22Rv1 (cell line): Measurements from ENCODE around the gene MACROH2A1.

ENCODE experiments used
- H3K27ac ChIP-seq: fragments of 450-650 bp; 2 replicates; pipeline ENCODE4 v1.5.1; 2017
- ZFX ChIP-seq: fragments of 450-650 bp; IDR thresholded peaks from 2 replicates; pipeline ENCODE4 v1.6.1; 2017; ENCODE audit warnings: antibody characterized with exemption, borderline replicate concordance
- TF ChIP-seq, protein P1 (sequence below): fragments of 450-650 bp; IDR thresholded peaks from 2 replicates; pipeline ENCODE4 v1.5.1; 2017; ENCODE audit warnings: mild to moderate bottlenecking

The MACROH2A1 gene

DNA sequence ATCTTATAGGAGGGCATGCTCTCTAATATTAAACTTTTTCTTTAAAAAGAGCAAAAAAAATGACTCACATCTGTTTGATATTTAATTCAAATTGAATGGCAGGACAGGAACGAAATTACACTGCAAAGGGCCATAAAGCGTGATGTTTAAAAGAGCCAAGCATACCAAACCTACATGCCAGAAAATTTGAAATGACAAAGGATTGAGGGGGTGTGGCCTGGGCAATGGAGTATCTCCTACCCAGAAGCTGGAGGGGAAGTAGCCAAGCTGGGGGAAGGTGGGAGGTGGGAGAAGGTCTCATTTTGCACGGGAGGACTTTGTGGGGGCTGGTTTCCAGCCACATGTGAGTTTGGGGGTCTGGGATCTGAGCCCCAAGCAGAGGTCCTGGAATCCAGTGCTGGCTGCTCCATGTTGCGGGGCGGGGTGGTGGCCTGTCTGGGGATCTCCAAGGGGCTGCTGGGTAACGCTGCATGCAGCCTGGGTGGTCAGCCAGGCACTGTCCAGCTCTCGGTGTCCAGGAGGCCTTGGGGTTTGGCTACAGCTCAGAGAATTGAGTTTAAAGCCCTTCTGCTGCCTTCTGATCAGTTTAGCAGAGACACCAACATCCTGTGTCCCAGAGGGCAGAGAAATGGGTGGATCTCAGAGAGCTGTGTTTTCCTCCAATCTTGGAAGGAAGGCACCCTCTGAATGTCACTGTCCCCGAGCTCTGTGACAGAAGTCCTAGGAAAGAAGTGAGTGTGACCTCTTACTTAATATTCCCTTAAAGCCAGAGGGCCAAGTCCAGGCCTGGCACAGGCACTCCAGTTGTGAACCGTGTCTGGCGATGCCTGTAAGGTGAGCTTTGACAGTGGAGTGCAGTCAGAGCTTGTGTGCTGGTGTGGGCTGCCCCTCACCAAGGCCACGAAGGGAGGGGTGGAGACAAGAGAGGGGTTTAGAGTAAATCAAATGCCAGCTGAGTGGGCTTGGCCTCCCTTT is 40.5 kb upstream of the MACROH2A1 start:
- H3K27ac ChIP-seq: no peak overlapping the region
- no peak for TF ChIP-seq ZFX
- TF ChIP-seq, protein P1, sequence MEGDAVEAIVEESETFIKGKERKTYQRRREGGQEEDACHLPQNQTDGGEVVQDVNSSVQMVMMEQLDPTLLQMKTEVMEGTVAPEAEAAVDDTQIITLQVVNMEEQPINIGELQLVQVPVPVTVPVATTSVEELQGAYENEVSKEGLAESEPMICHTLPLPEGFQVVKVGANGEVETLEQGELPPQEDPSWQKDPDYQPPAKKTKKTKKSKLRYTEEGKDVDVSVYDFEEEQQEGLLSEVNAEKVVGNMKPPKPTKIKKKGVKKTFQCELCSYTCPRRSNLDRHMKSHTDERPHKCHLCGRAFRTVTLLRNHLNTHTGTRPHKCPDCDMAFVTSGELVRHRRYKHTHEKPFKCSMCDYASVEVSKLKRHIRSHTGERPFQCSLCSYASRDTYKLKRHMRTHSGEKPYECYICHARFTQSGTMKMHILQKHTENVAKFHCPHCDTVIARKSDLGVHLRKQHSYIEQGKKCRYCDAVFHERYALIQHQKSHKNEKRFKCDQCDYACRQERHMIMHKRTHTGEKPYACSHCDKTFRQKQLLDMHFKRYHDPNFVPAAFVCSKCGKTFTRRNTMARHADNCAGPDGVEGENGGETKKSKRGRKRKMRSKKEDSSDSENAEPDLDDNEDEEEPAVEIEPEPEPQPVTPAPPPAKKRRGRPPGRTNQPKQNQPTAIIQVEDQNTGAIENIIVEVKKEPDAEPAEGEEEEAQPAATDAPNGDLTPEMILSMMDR: no peak

DNA sequence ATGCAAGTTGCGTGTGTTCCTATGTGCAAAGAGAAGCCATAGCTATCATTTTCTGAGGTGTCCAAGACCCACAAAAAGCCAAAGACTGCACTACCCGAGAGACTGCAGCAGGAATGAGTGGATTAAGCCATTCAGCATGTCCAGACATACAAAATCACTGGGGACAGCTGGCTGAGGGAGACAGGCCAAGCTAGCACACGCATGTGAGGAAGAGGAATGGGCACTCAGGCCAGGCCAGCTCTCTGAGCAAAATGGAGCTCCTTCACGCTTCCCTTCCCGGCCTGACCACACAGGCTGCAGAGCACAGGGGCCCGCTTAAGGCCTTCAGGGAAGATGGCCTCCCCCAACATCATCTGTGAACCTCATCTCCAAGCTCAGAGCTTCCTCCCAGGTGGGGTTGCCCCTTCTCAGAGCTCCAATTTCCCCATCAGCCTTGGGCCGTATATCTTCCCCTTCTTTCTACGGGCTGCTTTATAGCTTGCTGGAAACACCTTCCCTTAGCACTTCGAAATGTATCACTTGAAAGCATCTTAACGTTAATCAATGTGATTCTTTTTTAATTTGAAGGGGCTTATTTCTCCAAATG is 39.7 kb upstream of the MACROH2A1 start:
- TF ChIP-seq, protein P1: no peak
- no peak for TF ChIP-seq ZFX
- no peak overlapping the region for H3K27ac ChIP-seq

DNA sequence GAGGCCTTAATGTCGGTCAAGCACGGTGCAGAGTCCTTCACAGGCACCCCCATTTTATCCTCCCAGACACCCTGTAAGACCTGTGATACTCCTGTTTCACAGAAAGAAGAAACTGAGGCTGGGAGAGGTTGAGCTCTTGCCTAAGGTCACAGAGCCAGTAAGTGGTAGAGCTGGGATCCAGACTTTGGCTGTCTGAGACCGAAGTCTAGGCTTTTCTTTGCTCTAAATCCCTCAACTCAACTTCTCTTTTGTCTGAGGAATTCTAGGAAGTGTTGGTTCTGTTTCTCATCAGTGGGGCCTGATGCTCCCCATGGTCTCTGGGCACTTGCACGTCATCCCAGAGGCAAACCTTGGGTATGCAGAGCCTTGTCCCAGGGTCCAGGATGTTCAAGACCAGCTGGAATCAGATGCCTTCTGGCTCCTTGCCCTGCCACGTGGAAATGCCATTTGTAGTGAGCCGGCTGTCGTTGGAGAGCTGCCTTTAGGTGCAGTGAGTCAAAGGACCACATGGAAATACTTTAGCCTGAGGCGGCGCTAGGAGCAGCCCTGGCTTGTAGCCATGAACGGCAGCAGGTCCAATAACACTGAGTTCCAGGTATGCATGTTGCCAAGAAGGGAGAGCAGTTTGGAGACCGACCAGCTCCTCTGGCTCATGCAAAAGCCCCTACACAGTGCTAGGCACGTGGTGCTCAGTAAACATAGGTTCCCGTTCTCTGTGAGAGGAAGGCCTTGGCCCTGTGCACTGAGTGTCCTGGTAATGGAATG is 38.9 kb upstream of the MACROH2A1 start:
- no peak overlapping the region for H3K27ac ChIP-seq
- TF ChIP-seq, protein P1: no peak
- TF ChIP-seq ZFX: no peak

DNA sequence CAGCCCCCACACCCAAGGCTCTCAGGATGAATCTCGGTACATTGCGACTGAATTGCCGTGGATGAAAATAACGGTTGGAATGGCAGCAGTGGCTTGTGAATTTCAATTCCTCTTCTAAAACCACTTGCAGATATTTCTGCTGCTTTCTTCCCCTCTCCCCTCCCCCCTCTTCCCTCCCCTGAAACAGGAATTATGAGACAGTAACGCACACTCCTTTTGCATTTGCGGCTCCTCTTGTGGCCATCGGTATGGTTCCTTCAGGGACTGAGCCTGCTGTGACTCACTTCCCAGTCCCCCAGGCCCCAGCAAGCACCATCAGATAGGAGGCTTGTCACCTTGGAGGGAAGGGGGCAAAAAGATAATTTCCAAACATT is 38.4 kb upstream of the MACROH2A1 start:
- TF ChIP-seq ZFX: no peak
- TF ChIP-seq, protein P1: no peak
- H3K27ac ChIP-seq: no peak overlapping the region

DNA sequence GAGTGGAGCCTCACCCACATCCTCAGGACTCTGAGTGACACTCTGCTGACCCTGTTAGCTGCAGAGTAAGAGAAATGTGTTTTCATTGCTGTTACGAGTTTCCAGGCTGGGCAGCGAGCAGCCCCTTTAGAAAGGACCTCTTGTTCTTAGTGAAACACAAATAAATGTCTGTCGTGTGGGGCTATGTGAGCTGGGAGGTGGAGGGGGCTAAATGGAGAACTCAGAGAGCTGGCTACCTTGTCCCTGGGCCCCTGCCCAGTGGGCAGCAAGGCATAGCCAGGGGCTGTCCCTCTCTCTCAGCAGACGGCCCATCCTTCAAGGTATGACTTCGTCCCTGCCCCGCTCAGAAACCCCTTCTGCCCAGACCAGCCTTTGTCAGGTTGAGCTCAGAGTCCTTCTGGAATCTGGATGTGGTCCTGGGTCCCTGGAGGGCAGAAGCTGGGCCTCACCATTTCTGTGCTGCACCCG is 38.0 kb upstream of the MACROH2A1 start:
- H3K27ac ChIP-seq: no peak overlapping the region
- TF ChIP-seq ZFX: no peak

DNA sequence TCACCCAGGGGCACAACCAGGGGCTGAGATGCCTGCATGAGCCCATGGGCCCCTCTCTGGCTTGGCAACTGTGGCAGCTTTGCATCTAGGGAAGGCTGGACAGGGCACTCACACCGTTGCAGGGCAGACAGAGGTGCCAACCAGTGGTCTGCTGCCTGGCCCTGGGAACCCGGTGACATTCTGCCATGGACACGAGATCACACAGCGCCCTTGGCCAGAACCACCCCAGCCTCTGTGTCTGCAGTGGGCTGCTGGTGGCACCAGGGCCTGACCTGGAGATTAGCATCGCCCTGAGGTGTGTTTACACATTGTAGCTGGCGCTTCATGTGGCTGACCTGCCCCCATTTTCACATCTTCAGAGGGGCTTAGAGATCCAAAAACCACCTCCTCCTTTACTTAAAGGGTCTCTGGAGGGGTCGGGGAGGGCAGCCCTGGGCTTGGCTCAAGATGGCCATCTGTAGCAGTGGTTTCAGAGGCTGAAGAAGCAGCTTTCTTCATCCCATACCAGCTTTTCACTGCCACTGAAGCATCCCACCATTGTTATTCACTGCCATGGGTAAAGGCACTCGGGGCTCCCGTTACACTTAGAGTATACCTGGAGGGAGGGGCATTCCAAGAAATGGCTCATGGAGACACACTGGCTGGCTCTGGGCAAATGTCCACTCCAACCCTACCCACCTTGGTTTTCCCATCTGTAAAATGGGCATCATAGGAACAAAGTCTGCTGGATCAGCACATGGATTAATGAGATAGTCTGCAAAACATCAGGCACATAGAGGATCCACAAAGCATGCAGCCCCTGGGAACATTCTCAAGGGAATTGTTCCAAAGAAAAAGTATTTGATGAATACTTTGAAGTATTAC is 36.7 kb upstream of the MACROH2A1 start:
- no peak overlapping the region for H3K27ac ChIP-seq
- no peak for TF ChIP-seq ZFX
- TF ChIP-seq, protein P1: no peak
